PC-3 (cell line): Measurements from ENCODE around the gene DTNB. TPM values are rescaled to one million over a fixed set of nuclear protein-coding genes. Genes with fewer than 3 reads are reported as not detected.

Experiments
- ATAC-seq: fragments of 200-7000 bp; cut with Tn5 transposase; 2 replicates; pipeline ENCODE4 v1.9.1; 2020; ENCODE audit warnings: mild to moderate bottlenecking, moderate library complexity
- BruUV-seq: library from RNA; stranded (reverse); fragments of 400-500 nt; replicated peaks from 2 replicates; lab custom pipeline; 2021; lab: Mats Ljungman, UMichigan
- CTCF ChIA-PET: fragments of 300-600 bp; sonication (Branson Sonifier 250); formaldehyde crosslinking; loops from one replicate; lab custom pipeline; 2022; ENCODE audit warnings: antibody characterized with exemption; lab: Charles Lee
- POLR2A ChIA-PET: fragments of 300-600 bp; sonication (Branson Sonifier 250); formaldehyde crosslinking; loops from one replicate; lab custom pipeline; 2022; ENCODE audit warnings: antibody characterized with exemption; ENCODE audit not compliant: unreplicated experiment; lab: Charles Lee
- DNase-seq: peaks from one replicate; pipeline ENCODE4 v3.0.0-alpha.2; 2015
- H2AFZ ChIP-seq: fragments of 300-600 bp; sonication (generic); 2 replicates; pipeline ENCODE4 v1.6.0; 2016; ENCODE audit warnings: antibody characterized with exemption, low read length
- H3F3A ChIP-seq: fragments of 300-600 bp; sonication (generic); one replicate; pipeline ENCODE4 v1.6.0; 2017; ENCODE audit warnings: antibody characterized with exemption, low read length, control low read depth, mild to moderate bottlenecking; ENCODE audit not compliant: unreplicated experiment
- H3K27ac ChIP-seq: fragments of 300-600 bp; sonication (generic); 2 replicates; pipeline ENCODE4 v1.5.1; 2016; ENCODE audit warnings: mild to moderate bottlenecking, low read length
- H3K27me3 ChIP-seq: fragments of 300-600 bp; sonication (generic); 2 replicates; pipeline ENCODE4 v1.6.1; 2016; ENCODE audit warnings: low read length, mixed read lengths
- H3K36me3 ChIP-seq: fragments of 300-600 bp; sonication (generic); 2 replicates; pipeline ENCODE4 v1.6.1; 2016; ENCODE audit warnings: low read depth, mixed run types, low read length, mixed read lengths
- H3K4me1 ChIP-seq: fragments of 300-600 bp; sonication (generic); 2 replicates; pipeline ENCODE4 v1.5.1; 2016; ENCODE audit warnings: low read length; ENCODE audit not compliant: insufficient read depth
- H3K4me2 ChIP-seq: fragments of 300-600 bp; sonication (generic); 2 replicates; pipeline ENCODE4 v1.6.0; 2016; ENCODE audit warnings: low read length
- H3K4me3 ChIP-seq: fragments of 300-600 bp; sonication (generic); 2 replicates; pipeline ENCODE4 v1.5.1; 2016; ENCODE audit warnings: mild to moderate bottlenecking, low read length, mixed read lengths
- H3K79me2 ChIP-seq: fragments of 300-600 bp; sonication (generic); 2 replicates; pipeline ENCODE4 v1.6.1; 2017; ENCODE audit warnings: low read length, mixed read lengths
- H3K9ac ChIP-seq: fragments of 300-600 bp; sonication (generic); 2 replicates; pipeline ENCODE4 v1.6.0; 2016; ENCODE audit warnings: mild to moderate bottlenecking, low read length
- H3K9me2 ChIP-seq: fragments of 300-600 bp; sonication (generic); replicated peaks from 2 replicates; pipeline ENCODE4 v1.6.1; 2016; ENCODE audit warnings: mixed run types, low read length, mixed read lengths
- H3K9me3 ChIP-seq: fragments of 300-600 bp; sonication (generic); 2 replicates; pipeline ENCODE4 v1.6.1; 2016; ENCODE audit warnings: low read length, mixed read lengths
- H4K20me1 ChIP-seq: fragments of 300-600 bp; sonication (generic); 2 replicates; pipeline ENCODE4 v1.6.1; 2016; ENCODE audit warnings: low read length, mixed read lengths
- EZH2 ChIP-seq: fragments of 300-600 bp; sonication (generic); IDR thresholded peaks from one replicate; pipeline ENCODE4 v1.6.1; 2017; ENCODE audit warnings: antibody characterized with exemption, mild to moderate bottlenecking, low read length; ENCODE audit not compliant: unreplicated experiment
- EZH2phosphoT487 ChIP-seq: fragments of 300-600 bp; sonication (generic); IDR thresholded peaks from 2 replicates; pipeline ENCODE4 v1.6.1; 2018; ENCODE audit warnings: mild to moderate bottlenecking, antibody characterized with exemption, low read length, borderline replicate concordance
- intact Hi-C: fragments of 100-400 bp; cut with micrococcal nuclease; formaldehyde crosslinking; loops from 2 replicates; pipeline ENCODE4 v1.9.0; 2023
- total RNA-seq: library from RNA; depleted of rRNA; stranded (reverse); fragments of >200 nt; gene quantifications from 2 replicates; pipeline ENCODE4 v1.2.3, GENCODE V29; 2014
- TF ChIP-seq, protein P1 (sequence below): fragments of 300-600 bp; sonication (generic); conservative IDR thresholded peaks from 2 replicates; pipeline ENCODE4 v1.5.1; 2017; ENCODE audit warnings: antibody characterized with exemption, low read depth, mild to moderate bottlenecking, low read length

DTNB gene
- total RNA-seq, 1 experiment from 2014 or later, result 23.1 TPM

DNA sequence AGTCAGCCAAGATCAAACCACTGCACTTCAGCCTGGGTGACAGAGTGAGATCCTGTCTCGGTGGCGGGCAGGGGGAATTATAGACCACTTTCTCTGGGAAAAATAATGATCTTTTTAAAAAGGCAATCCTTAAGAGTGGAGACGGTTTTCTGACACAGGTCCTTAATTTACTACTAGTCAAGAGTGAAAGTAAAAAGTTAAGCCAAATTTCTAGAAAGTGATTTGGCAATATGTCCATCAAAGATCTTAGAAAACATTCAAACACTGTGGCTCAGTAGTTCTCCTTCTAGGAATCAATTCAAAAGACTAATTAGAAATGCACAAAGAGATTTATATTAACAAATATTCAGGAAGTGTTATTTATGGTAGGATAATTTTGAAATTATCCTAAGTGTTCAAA is 183.2 kb downstream of the DTNB start:
- TF ChIP-seq, protein P1, sequence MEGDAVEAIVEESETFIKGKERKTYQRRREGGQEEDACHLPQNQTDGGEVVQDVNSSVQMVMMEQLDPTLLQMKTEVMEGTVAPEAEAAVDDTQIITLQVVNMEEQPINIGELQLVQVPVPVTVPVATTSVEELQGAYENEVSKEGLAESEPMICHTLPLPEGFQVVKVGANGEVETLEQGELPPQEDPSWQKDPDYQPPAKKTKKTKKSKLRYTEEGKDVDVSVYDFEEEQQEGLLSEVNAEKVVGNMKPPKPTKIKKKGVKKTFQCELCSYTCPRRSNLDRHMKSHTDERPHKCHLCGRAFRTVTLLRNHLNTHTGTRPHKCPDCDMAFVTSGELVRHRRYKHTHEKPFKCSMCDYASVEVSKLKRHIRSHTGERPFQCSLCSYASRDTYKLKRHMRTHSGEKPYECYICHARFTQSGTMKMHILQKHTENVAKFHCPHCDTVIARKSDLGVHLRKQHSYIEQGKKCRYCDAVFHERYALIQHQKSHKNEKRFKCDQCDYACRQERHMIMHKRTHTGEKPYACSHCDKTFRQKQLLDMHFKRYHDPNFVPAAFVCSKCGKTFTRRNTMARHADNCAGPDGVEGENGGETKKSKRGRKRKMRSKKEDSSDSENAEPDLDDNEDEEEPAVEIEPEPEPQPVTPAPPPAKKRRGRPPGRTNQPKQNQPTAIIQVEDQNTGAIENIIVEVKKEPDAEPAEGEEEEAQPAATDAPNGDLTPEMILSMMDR, result no peak
- TF ChIP-seq EZH2phosphoT487 (no peak), EZH2 (no peak)
- H3K27ac ChIP-seq, result no peak overlapping the region
- intact Hi-C loops, result no loop called here
- no peaks in the 10 kb centered on the region for H3K36me3 ChIP-seq
- H3K9me3 ChIP-seq, result no peaks in the 10 kb centered on the region
- no peaks in the 10 kb centered on the region for H3K79me2 ChIP-seq
- H3K4me2 ChIP-seq, result no peak overlapping the region
- no peak overlapping the region for H3K4me3 ChIP-seq
- H3K9me2 ChIP-seq, result no peaks in the 10 kb centered on the region
- H3F3A ChIP-seq, result no peaks in the 10 kb centered on the region
- no peaks in the 10 kb centered on the region for H4K20me1 ChIP-seq
- POLR2A ChIA-PET, result interaction anchor here (0.6 kb wide), 1 partner anchor 21 kb away, joined by 6 read pairs; no protein-coding TSS in a partner anchor
- no peak overlapping the region for H2AFZ ChIP-seq
- H3K4me1 ChIP-seq, result peaks cover 28% of the 10 kb centered on the region
- BruUV-seq, result no TSS peak
- CTCF ChIA-PET, result no interaction called here
- ATAC-seq, result no peak
- no peaks in the 10 kb centered on the region for H3K27me3 ChIP-seq
- no peak for DNase-seq
- H3K9ac ChIP-seq, result no peak overlapping the region

DNA sequence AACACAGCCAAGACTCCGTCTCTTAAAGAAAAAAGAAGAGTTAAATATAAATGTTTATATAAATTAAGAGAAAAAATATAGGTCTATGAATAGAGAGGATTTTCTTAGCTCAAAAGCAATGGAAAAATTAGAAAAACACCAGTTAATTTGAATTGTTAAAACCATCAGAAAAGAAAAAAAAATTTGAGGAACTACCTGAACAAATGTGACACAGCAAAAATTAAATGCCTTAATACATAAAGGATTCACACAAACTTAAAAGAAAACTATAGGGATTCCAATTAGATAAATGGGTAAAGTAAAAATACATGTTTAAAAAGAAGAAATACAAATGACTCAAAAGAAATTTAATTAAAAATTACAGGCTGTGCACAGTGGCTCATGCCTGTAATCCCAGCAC is 183.7 kb downstream of the DTNB start:
- no peaks in the 10 kb centered on the region for H4K20me1 ChIP-seq
- no peak for ATAC-seq
- TF ChIP-seq, protein P1, result no peak
- TF ChIP-seq EZH2 (no peak), EZH2phosphoT487 (no peak)
- no peaks in the 10 kb centered on the region for H3F3A ChIP-seq
- H3K4me3 ChIP-seq, result no peak overlapping the region
- H3K4me2 ChIP-seq, result no peak overlapping the region
- ChIA-PET POLR2A (no interaction called here), CTCF (no interaction called here)
- peaks cover 28% of the 10 kb centered on the region for H3K4me1 ChIP-seq
- no peak overlapping the region for H3K27ac ChIP-seq
- H2AFZ ChIP-seq, result no peak overlapping the region
- H3K36me3 ChIP-seq, result no peaks in the 10 kb centered on the region
- H3K9me3 ChIP-seq, result no peaks in the 10 kb centered on the region
- no peaks in the 10 kb centered on the region for H3K9me2 ChIP-seq
- intact Hi-C loops, result no loop called here
- H3K9ac ChIP-seq, result no peak overlapping the region
- BruUV-seq, result no TSS peak
- H3K79me2 ChIP-seq, result no peaks in the 10 kb centered on the region
- H3K27me3 ChIP-seq, result no peaks in the 10 kb centered on the region
- no peak for DNase-seq

DNA sequence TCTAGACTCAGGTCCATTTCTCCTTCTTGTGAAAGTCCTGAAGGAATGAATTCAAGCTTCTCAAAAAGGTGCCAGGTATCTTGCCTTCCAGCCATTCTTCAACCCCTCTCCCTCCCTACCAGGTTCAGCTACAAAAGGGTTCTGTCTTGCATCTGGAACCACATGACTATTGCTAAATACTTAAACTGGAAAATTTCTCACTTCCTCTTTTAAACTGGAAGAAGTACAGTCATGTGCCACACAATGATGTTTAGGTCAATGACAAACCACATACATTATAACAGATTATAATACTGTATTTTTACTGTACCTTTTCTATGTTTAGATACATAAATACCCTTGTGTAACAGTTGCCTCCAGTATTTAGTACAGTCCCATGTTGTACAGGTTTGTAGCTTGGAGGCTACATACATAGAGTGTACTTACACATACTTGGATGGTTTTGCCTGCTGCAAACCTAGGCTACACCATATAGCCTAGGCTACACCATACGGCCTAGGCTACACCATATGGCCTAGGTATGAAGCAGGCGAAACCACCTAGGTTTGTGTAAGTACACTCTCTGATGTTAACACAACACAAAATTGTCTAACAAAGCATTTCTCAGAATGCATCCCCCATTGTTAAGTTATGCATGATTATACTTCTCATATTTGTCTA is 189.6 kb downstream of the DTNB start:
- no peaks in the 10 kb centered on the region for H3K27me3 ChIP-seq
- H3K4me3 ChIP-seq, result no peak overlapping the region
- intact Hi-C loops, result no loop called here
- TF ChIP-seq, protein P1, result no peak
- no peak for TF ChIP-seq EZH2
- TF ChIP-seq EZH2phosphoT487, result no peak
- DNase-seq, result no peak
- H4K20me1 ChIP-seq, result no peaks in the 10 kb centered on the region
- CTCF ChIA-PET, result no interaction called here
- H3F3A ChIP-seq, result no peaks in the 10 kb centered on the region
- H3K79me2 ChIP-seq, result no peaks in the 10 kb centered on the region
- no peak overlapping the region for H3K9ac ChIP-seq
- H3K9me3 ChIP-seq, result no peaks in the 10 kb centered on the region
- no peaks in the 10 kb centered on the region for H3K36me3 ChIP-seq
- POLR2A ChIA-PET, result no interaction called here
- no peak overlapping the region for H3K4me2 ChIP-seq
- no peaks in the 10 kb centered on the region for H3K9me2 ChIP-seq
- no peak for ATAC-seq
- no TSS peak for BruUV-seq
- no peak overlapping the region for H2AFZ ChIP-seq
- no peak overlapping the region for H3K27ac ChIP-seq
- H3K4me1 ChIP-seq, result no peaks in the 10 kb centered on the region
